GM23248 (cell line): Measurements from ENCODE around the gene BRWD1. TPM values are rescaled to one million over a fixed set of nuclear protein-coding genes. Genes with fewer than 3 reads are reported as not detected.

ENCODE experiments used
- DNase-seq: peaks from one replicate; pipeline ENCODE4 v3.0.0-alpha.2; 2015
- H2AFZ ChIP-seq: fragments of 200-600 bp; sonication (generic); 2 replicates; pipeline ENCODE4 v1.6.1; 2016; ENCODE audit warnings: antibody characterized with exemption
- H3F3A ChIP-seq: fragments of 200-600 bp; sonication (generic); 2 replicates; pipeline ENCODE4 v1.6.1; 2016; ENCODE audit warnings: mild to moderate bottlenecking, antibody characterized with exemption, mixed run types; ENCODE audit not compliant: insufficient read depth
- H3K27ac ChIP-seq: fragments of 200-600 bp; sonication (generic); 2 replicates; pipeline ENCODE4 v1.5.1; 2016; ENCODE audit warnings: mild to moderate bottlenecking
- H3K27me3 ChIP-seq: fragments of 200-600 bp; sonication (generic); replicated peaks from 2 replicates; pipeline ENCODE4 v1.6.1; 2016; ENCODE audit warnings: mild to moderate bottlenecking; ENCODE audit not compliant: insufficient read depth
- H3K36me3 ChIP-seq: fragments of 200-600 bp; sonication (generic); 2 replicates; pipeline ENCODE4 v1.6.1; 2016; ENCODE audit warnings: low read depth, mild to moderate bottlenecking
- H3K4me1 ChIP-seq: fragments of 200-600 bp; sonication (generic); 2 replicates; pipeline ENCODE4 v1.6.1; 2016; ENCODE audit warnings: mild to moderate bottlenecking; ENCODE audit not compliant: insufficient read depth
- H3K4me2 ChIP-seq: fragments of 200-600 bp; sonication (generic); one replicate; pipeline ENCODE4 v1.6.1; 2016; ENCODE audit warnings: mild to moderate bottlenecking; ENCODE audit not compliant: unreplicated experiment
- H3K4me3 ChIP-seq: fragments of 200-600 bp; sonication (generic); 2 replicates; pipeline ENCODE4 v1.5.1; 2016; ENCODE audit warnings: mild to moderate bottlenecking
- H3K79me2 ChIP-seq: fragments of 200-600 bp; sonication (generic); 2 replicates; pipeline ENCODE4 v1.6.1; 2016; ENCODE audit warnings: mild to moderate bottlenecking; ENCODE audit not compliant: insufficient read depth
- H3K9ac ChIP-seq: fragments of 200-600 bp; sonication (generic); 2 replicates; pipeline ENCODE4 v1.6.1; 2016; ENCODE audit warnings: mild to moderate bottlenecking
- H3K9me2 ChIP-seq: fragments of 200-600 bp; sonication (generic); 2 replicates; pipeline ENCODE4 v1.6.1; 2016; ENCODE audit warnings: mixed run types, mild to moderate bottlenecking, moderate library complexity; ENCODE audit not compliant: insufficient read depth
- H3K9me3 ChIP-seq: fragments of 200-600 bp; sonication (generic); one replicate; pipeline ENCODE4 v1.6.1; 2017; ENCODE audit warnings: low read depth
- H4K20me1 ChIP-seq: fragments of 200-600 bp; sonication (generic); 2 replicates; pipeline ENCODE4 v1.6.0; 2016; ENCODE audit not compliant: insufficient read depth
- EZH2 ChIP-seq: fragments of 200-600 bp; sonication (generic); IDR thresholded peaks from 2 replicates; pipeline ENCODE4 v1.6.1; 2018; ENCODE audit warnings: antibody characterized with exemption, mild to moderate bottlenecking; ENCODE audit not compliant: insufficient read depth, poor library complexity, severe bottlenecking
- EZH2phosphoT487 ChIP-seq: fragments of 200-600 bp; sonication (generic); IDR thresholded peaks from 2 replicates; pipeline ENCODE4 v1.6.1; 2018; ENCODE audit warnings: antibody characterized with exemption, moderate library complexity, mild to moderate bottlenecking, low read depth; ENCODE audit not compliant: insufficient read depth
- WGBS, 2 experiments: methylation state at CpG; one replicate each; pipeline ENCODE4 v1.1.6; 2015 to 2017; ENCODE audit warnings: low lambda C conversion rate in 2 of 2, low coverage in 1 of 2; ENCODE audit errors: missing lambda C conversion rate in 2 of 2; 5-methylcytosine and 5-hydroxymethylcytosine counted together
- in situ Hi-C: fragments of 300-500 bp; cut with MboI; formaldehyde crosslinking; loops from 2 replicates; pipeline ENCODE4 v1.15.0; 2020
- polyA plus RNA-seq: library from polyadenylated mRNA; unstranded; fragments of >200 nt; fragmentation: Nextera tagmentation; extraction: Ambion mirVana; gene quantifications from 2 replicates; pipeline ENCODE4 v1.2.1, GENCODE V29; 2016
- total RNA-seq: library from RNA; depleted of rRNA; stranded (reverse); fragments of >200 nt; shearing (Covaris generic); gene quantifications from 2 replicates; pipeline ENCODE4 v1.2.3, GENCODE V29; 2014

The BRWD1 gene
- total and polyA plus RNA-seq, 2 experiments from 2014 or later, result 23.6 to 27.2 TPM

GRCh38 chr21:39319251-39319756 is 5.9 kb upstream of the BRWD1 start:
- Histone ChIP-seq H3K4me2 (peak overlapping the region; percentile 58), H3K9me3 (no peaks in the 10 kb centered on the region), H3K4me1 (peaks cover 45% of the 10 kb centered on the region), H3K27me3 (no peaks in the 10 kb centered on the region), H3K9me2 (no peaks in the 10 kb centered on the region), H3K27ac (peak overlapping the region; percentile 64), H3F3A (peaks cover 34% of the 10 kb centered on the region), H4K20me1 (no peaks in the 10 kb centered on the region), H2AFZ (peak overlapping the region; percentile 70), H3K4me3 (peak overlapping the region; percentile 1; the same call in 1 of the 2 replicates), H3K9ac (peak overlapping the region; percentile 11; the same call in 1 of the 2 replicates), H3K36me3 (no peaks in the 10 kb centered on the region), H3K79me2 (no peaks in the 10 kb centered on the region)
- TF ChIP-seq EZH2phosphoT487 (no peak), EZH2 (no peak)
- in situ Hi-C loops, result no loop called here
- WGBS, 2 experiments, result 11 to 13% methylated on average over 6 of the region's 6 CpGs
- DNase-seq, result peak; percentile 53

- no peaks in the 10 kb centered on the region for H3K9me3 ChIP-seq
- H3K4me3 ChIP-seq, result no peak overlapping the region
- no peak overlapping the region for H3K4me2 ChIP-seq
- H2AFZ ChIP-seq, result no peak overlapping the region
- H3K9me2 ChIP-seq, result no peaks in the 10 kb centered on the region
- H3K79me2 ChIP-seq, result no peaks in the 10 kb centered on the region
- no peaks in the 10 kb centered on the region for H4K20me1 ChIP-seq
- peaks cover 36% of the 10 kb centered on the region for H3F3A ChIP-seq
- no peaks in the 10 kb centered on the region for H3K27me3 ChIP-seq
- DNase-seq, result no peak
- no peak for TF ChIP-seq EZH2phosphoT487
- no peak for TF ChIP-seq EZH2
- H3K4me1 ChIP-seq, result peaks cover 45% of the 10 kb centered on the region
- H3K9ac ChIP-seq, result no peak overlapping the region
- H3K27ac ChIP-seq, result peak overlapping the region; percentile 64; the same call in 1 of the 2 replicates
- in situ Hi-C loops, result no loop called here
- 63 to 65% methylated on average over 8 of the region's 8 CpGs for WGBS, 2 experiments
- H3K36me3 ChIP-seq, result no peaks in the 10 kb centered on the region
Observed at GRCh38 chr21:39318091-39318959, 4.9 kb upstream of the BRWD1 start.

GRCh38 chr21:39317134-39318090 is 4.0 kb upstream of the BRWD1 start:
- Histone ChIP-seq H3K4me1 (peaks cover 45% of the 10 kb centered on the region), H2AFZ (no peak overlapping the region), H3K36me3 (no peaks in the 10 kb centered on the region), H3K27ac (no peak overlapping the region), H3K27me3 (no peaks in the 10 kb centered on the region), H3K4me2 (no peak overlapping the region), H4K20me1 (no peaks in the 10 kb centered on the region), H3F3A (peaks cover 34% of the 10 kb centered on the region), H3K9ac (no peak overlapping the region), H3K4me3 (no peak overlapping the region), H3K79me2 (no peaks in the 10 kb centered on the region), H3K9me2 (no peaks in the 10 kb centered on the region), H3K9me3 (no peaks in the 10 kb centered on the region)
- TF ChIP-seq EZH2, result no peak
- no peak for TF ChIP-seq EZH2phosphoT487
- 84 to 85% methylated on average over 11 of the region's 11 CpGs for WGBS, 2 experiments
- no peak for DNase-seq
- in situ Hi-C loops, result no loop called here

- Histone ChIP-seq H3K9ac (no peak overlapping the region), H3K9me2 (no peaks in the 10 kb centered on the region), H3K4me3 (no peak overlapping the region), H3F3A (peaks cover 32% of the 10 kb centered on the region), H3K9me3 (no peaks in the 10 kb centered on the region), H4K20me1 (no peaks in the 10 kb centered on the region), H3K4me1 (peaks cover 38% of the 10 kb centered on the region), H3K79me2 (peaks cover 5% of the 10 kb centered on the region), H3K4me2 (no peak overlapping the region), H3K27me3 (no peaks in the 10 kb centered on the region), H2AFZ (no peak overlapping the region), H3K27ac (no peak overlapping the region), H3K36me3 (0 out of 2 replicates have a peak, but pooled peaks cover under 1% of the 10 kb centered on the region)
- no peak for TF ChIP-seq EZH2
- in situ Hi-C loops, result no loop called here
- WGBS, 2 experiments, result 82 to 84% methylated on average over 6 of the region's 6 CpGs
- peak; percentile 17 for DNase-seq
Observed at GRCh38 chr21:39316729-39317128, 3.3 kb upstream of the BRWD1 start.
